ENCODE results near the gene CARHSP1.
"Not testable (repeated sequence)": the region's sequence is repeated elsewhere in the genome, so short reads cannot be mapped to it uniquely, and the experiment has no call there.

CARHSP1 gene

GRCh38 chr16:8854298-8854948, 14.4 kb downstream of the CARHSP1 start:
- no peak for DNase-seq (ENCODE audit: low spot score)

- DNase-seq (ENCODE audit: low spot score) = no peak
Measured at GRCh38 chr16:8853611-8854010, 15.2 kb downstream of the CARHSP1 start.

GRCh38 chr16:8853150-8853549, 15.7 kb downstream of the CARHSP1 start:
- no peak for DNase-seq (ENCODE audit: low spot score)

GRCh38 chr16:8852534-8852933, 16.3 kb downstream of the CARHSP1 start:
- no peak for DNase-seq (ENCODE audit: low spot score)

GRCh38 chr16:8851761-8852403, 16.9 kb downstream of the CARHSP1 start:
- no peak for DNase-seq (ENCODE audit: low spot score)

- no peak for DNase-seq (ENCODE audit: low spot score)
Measured at GRCh38 chr16:8850279-8850885, 18.4 kb downstream of the CARHSP1 start.

GRCh38 chr16:8849411-8850011, 19.3 kb downstream of the CARHSP1 start:
- DNase-seq (ENCODE audit: low spot score) = no peak

- DNase-seq (ENCODE audit: low spot score) = no peak
Measured at GRCh38 chr16:8848939-8849391, 19.8 kb downstream of the CARHSP1 start.

GRCh38 chr16:8848231-8848938, 20.4 kb downstream of the CARHSP1 start:
- DNase-seq (ENCODE audit: low spot score) = no peak

GRCh38 chr16:8847623-8848022, 21.2 kb downstream of the CARHSP1 start:
- no peak for DNase-seq (ENCODE audit: low spot score)

- no peak for DNase-seq (ENCODE audit: low spot score)
Measured at GRCh38 chr16:8847145-8847544, 21.7 kb downstream of the CARHSP1 start.

GRCh38 chr16:8846401-8846932, 22.3 kb downstream of the CARHSP1 start:
- DNase-seq (ENCODE audit: low spot score) = no peak

GRCh38 chr16:8845699-8846298, 23.0 kb downstream of the CARHSP1 start:
- DNase-seq (ENCODE audit: low spot score) = no peak

GRCh38 chr16:8843296-8843695, 25.5 kb downstream of the CARHSP1 start:
- DNase-seq (ENCODE audit: low spot score) = not testable (repeated sequence)

GRCh38 chr16:8842016-8842415, 26.8 kb downstream of the CARHSP1 start:
- DNase-seq (ENCODE audit: low spot score) = not testable (repeated sequence)

GRCh38 chr16:8837594-8837993, 31.2 kb downstream of the CARHSP1 start:
- DNase-seq (ENCODE audit: low spot score) = not testable (repeated sequence)

GRCh38 chr16:8836797-8837196, 32.0 kb downstream of the CARHSP1 start:
- not testable (repeated sequence) for DNase-seq (ENCODE audit: low spot score)

- DNase-seq (ENCODE audit: low spot score) = no peak
Measured at GRCh38 chr16:8832717-8833105, 36.1 kb downstream of the CARHSP1 start.

- DNase-seq (ENCODE audit: low spot score) = no peak
Measured at GRCh38 chr16:8831871-8832716, 36.7 kb downstream of the CARHSP1 start.

- no peak for DNase-seq (ENCODE audit: low spot score)
Measured at GRCh38 chr16:8831450-8831849, 37.4 kb downstream of the CARHSP1 start.
